SU-DHL-6 (cell line): ENCODE measurements around the gene CUX1.

ENCODE experiments used
- H2AFZ ChIP-seq: fragments of 200-600 bp; sonication (generic); 2 replicates; pipeline ENCODE4 v1.6.1; 2014; ENCODE audit warnings: low read depth, mild to moderate bottlenecking, moderate library complexity, mixed read lengths, antibody characterized with exemption, low read length; ENCODE audit not compliant: severe bottlenecking
- H3F3A ChIP-seq: fragments of 200-600 bp; shearing (Covaris generic); 2 replicates; pipeline ENCODE4 v1.6.0; 2016; ENCODE audit warnings: antibody characterized with exemption, mild to moderate bottlenecking; ENCODE audit not compliant: insufficient read depth
- H3K27ac ChIP-seq: fragments of 200-600 bp; sonication (generic); 2 replicates; pipeline ENCODE4 v1.5.1; 2016; ENCODE audit warnings: low read depth, mild to moderate bottlenecking, low read length, moderate library complexity, mixed read lengths
- H3K27me3 ChIP-seq: fragments of 200-600 bp; sonication (generic), shearing (Covaris generic); 2 replicates; pipeline ENCODE4 v1.6.0; 2014; ENCODE audit warnings: mild to moderate bottlenecking, low read length
- H3K36me3 ChIP-seq: fragments of 200-600 bp; sonication (generic); 2 replicates; pipeline ENCODE4 v1.6.1; 2014; ENCODE audit warnings: mild to moderate bottlenecking, low read length, mixed read lengths
- H3K4me2 ChIP-seq: fragments of 300-600, 200-600 bp; shearing (Covaris generic), sonication (generic); 2 replicates; pipeline ENCODE4 v1.6.0; 2014; ENCODE audit warnings: low read length, low read depth, mild to moderate bottlenecking; ENCODE audit not compliant: poor library complexity, severe bottlenecking
- H3K4me3 ChIP-seq: fragments of 200-600 bp; sonication (generic); 2 replicates; pipeline ENCODE4 v1.5.1; 2014; ENCODE audit warnings: antibody characterized with exemption, low read length, mild to moderate bottlenecking, mixed read lengths; ENCODE audit not compliant: insufficient read depth, poor library complexity, severe bottlenecking
- H3K79me2 ChIP-seq: fragments of 200-600 bp; sonication (generic); 2 replicates; pipeline ENCODE4 v1.6.1; 2014; ENCODE audit warnings: mild to moderate bottlenecking, low read length, moderate library complexity; ENCODE audit not compliant: insufficient read depth
- H3K9ac ChIP-seq: fragments of 200-600 bp; sonication (generic); 2 replicates; pipeline ENCODE4 v1.7.0; 2014; ENCODE audit warnings: mild to moderate bottlenecking, low read length
- H3K9me2 ChIP-seq: fragments of 200-600 bp; sonication (generic); replicated peaks from 2 replicates; pipeline ENCODE4 v1.6.1; 2014; ENCODE audit warnings: low read length; ENCODE audit not compliant: insufficient read depth
- H3K9me3 ChIP-seq: fragments of 200-600 bp; sonication (generic); 2 replicates; pipeline ENCODE4 v1.6.1; 2014; ENCODE audit warnings: low read length, mixed read lengths; ENCODE audit not compliant: insufficient read depth
- H4K20me1 ChIP-seq: fragments of 200-600 bp; sonication (generic); 2 replicates; pipeline ENCODE4 v1.6.1; 2014; ENCODE audit warnings: low read depth, mild to moderate bottlenecking, antibody characterized with exemption, low read length, moderate library complexity, mixed read lengths
- CTCF ChIP-seq: fragments of 200-600 bp; sonication (generic); IDR thresholded peaks from one replicate; pipeline ENCODE4 v1.5.1; 2017; ENCODE audit warnings: antibody characterized with exemption, mild to moderate bottlenecking, low read length, moderate library complexity; ENCODE audit not compliant: insufficient read depth, poor library complexity, severe bottlenecking
- EZH2phosphoT487 ChIP-seq: fragments of 200-600 bp; sonication (generic), shearing (Covaris generic); conservative IDR thresholded peaks from 2 replicates; pipeline ENCODE4 v1.6.1; 2018; ENCODE audit warnings: mild to moderate bottlenecking, antibody characterized with exemption, low read length, moderate library complexity, mixed read lengths

The CUX1 gene

DNA sequence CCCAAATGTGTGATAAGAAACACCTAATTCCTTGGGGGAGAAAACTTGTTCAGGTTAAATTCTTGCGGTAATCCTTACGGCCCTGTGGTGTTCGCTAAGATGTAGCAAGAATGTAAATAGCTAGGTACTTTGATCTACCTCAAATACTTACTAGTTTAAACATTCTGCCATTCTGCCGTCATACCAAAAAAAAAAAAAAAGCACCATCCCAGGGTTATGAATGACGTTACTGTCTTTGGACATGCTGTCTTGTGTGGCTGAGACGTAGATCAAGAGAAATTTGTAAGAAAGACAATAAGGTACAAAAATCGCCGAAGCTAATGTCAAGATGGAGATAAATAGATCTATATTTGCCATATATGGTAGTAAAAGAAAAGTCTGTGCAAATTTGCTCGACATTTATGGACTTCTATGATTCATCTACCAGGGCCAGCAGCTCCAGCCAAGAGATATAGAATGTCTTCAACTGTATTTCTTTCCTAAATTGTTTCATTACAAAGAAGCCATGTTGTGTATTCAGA is 195.6 kb downstream of the CUX1 start:
- Histone ChIP-seq H3K4me2 (no peak overlapping the region), H3K79me2 (peaks cover 98% of the 10 kb centered on the region), H3F3A (peaks cover 6% of the 10 kb centered on the region; the same call in 1 of the 2 replicates), H2AFZ (no peak overlapping the region), H3K27me3 (no peaks in the 10 kb centered on the region), H4K20me1 (peaks cover 4% of the 10 kb centered on the region; the same call in 1 of the 2 replicates), H3K4me3 (no peak overlapping the region), H3K9me3 (no peaks in the 10 kb centered on the region), H3K9ac (no peak overlapping the region), H3K9me2 (no peaks in the 10 kb centered on the region), H3K27ac (no peak overlapping the region), H3K36me3 (peaks cover 13% of the 10 kb centered on the region; the same call in 1 of the 2 replicates)
- no peak for TF ChIP-seq CTCF
- TF ChIP-seq EZH2phosphoT487, result no peak

DNA sequence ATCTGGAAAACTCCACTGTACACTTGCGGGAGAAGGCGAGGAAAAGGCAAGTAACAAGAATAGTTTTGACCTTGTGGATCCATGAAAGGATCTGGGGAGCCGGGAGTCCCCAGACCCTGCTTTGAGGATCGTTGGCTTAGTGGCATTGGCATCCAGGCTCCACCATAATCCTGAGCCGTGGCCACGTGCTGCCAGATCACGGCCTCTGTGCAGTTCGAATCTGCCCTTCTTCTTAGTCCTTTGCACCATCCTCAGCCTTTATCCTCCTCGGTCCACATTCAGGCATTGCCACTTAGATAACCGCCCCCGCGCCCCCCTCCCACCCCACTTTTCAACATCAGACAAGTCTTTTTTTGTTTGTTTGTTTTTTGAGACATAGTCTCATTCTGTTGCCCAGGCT is 201.4 kb downstream of the CUX1 start:
- Histone ChIP-seq H3K9me3 (no peaks in the 10 kb centered on the region), H3K36me3 (peaks cover 18% of the 10 kb centered on the region), H3K4me3 (no peak overlapping the region), H2AFZ (no peak overlapping the region), H3K79me2 (peaks cover 96% of the 10 kb centered on the region), H3K4me2 (no peak overlapping the region), H4K20me1 (peaks cover 4% of the 10 kb centered on the region; the same call in 1 of the 2 replicates), H3K9me2 (no peaks in the 10 kb centered on the region), H3K27me3 (no peaks in the 10 kb centered on the region), H3K9ac (no peak overlapping the region), H3K27ac (no peak overlapping the region), H3F3A (peaks cover 6% of the 10 kb centered on the region; the same call in 1 of the 2 replicates)
- TF ChIP-seq EZH2phosphoT487 (no peak), CTCF (no peak)

DNA sequence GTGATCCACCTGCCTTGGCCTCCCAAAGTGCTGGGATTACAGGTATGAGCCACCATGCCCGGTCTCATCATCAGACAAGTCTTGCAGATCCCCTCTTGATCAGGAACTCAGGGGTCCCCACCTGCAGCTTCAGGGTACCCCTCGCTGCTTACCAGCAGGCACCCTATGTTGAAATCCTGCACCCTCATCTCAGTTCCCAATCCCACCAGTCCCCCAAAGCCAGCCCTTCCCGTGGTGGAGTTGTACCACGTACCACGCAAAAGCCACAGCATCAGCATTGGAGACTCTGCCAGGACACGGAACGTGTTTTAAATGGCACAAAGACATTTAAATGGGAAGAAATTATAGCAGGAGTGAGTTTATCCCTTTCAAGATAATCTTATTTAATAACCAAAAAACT is 202.0 kb downstream of the CUX1 start:
- Histone ChIP-seq H3K27ac (no peak overlapping the region), H3K9ac (no peak overlapping the region), H4K20me1 (peaks cover 4% of the 10 kb centered on the region; the same call in 1 of the 2 replicates), H3K27me3 (no peaks in the 10 kb centered on the region), H3K4me2 (no peak overlapping the region), H3F3A (peaks cover 6% of the 10 kb centered on the region; the same call in 1 of the 2 replicates), H3K9me3 (no peaks in the 10 kb centered on the region), H3K9me2 (no peaks in the 10 kb centered on the region), H3K36me3 (peaks cover 14% of the 10 kb centered on the region), H3K79me2 (peaks cover 96% of the 10 kb centered on the region), H2AFZ (no peak overlapping the region), H3K4me3 (no peak overlapping the region)
- TF ChIP-seq EZH2phosphoT487, result no peak
- no peak for TF ChIP-seq CTCF
